ENCODE data around the gene POLD1. TPM values are rescaled to one million over a fixed set of nuclear protein-coding genes. Genes with fewer than 3 reads are reported as not detected.

Gene POLD1
- total and polyA plus RNA-seq, 2 donors (not counting 3 experiments of a cell fraction or from before 2014, with no cell fraction given), result 40.9 to 63.9 TPM

- TF ChIP-seq POLR2AphosphoS5 (IDR thresholded peaks at IDR 0.05; ENCODE audit: insufficient read depth, low read depth, low read length) (no peak), JUN (IDR thresholded peaks at IDR 0.05; ENCODE audit: borderline replicate concordance, insufficient read depth, insufficient read length, low read depth) (no peak), MAX (IDR thresholded peaks at IDR 0.05; ENCODE audit: insufficient read depth, insufficient read length) (no peak), FOS (IDR thresholded peaks at IDR 0.05; ENCODE audit: borderline replicate concordance, insufficient read depth, low read length) (no peak), EZH2 (IDR thresholded peaks at IDR 0.05; ENCODE audit: borderline replicate concordance, low read depth, low read length, severe bottlenecking) (no peak), GATA2 (IDR thresholded peaks at IDR 0.05; ENCODE audit: insufficient read depth, insufficient read length, low read depth, low read length) (no peak), MYC (IDR thresholded peaks at IDR 0.05; ENCODE audit: low read depth, low read length) (no peak), CTCF (IDR thresholded peaks at IDR 0.05; ENCODE audit: extremely low read depth in 1 of 2, insufficient read depth in 1 of 2, low read depth in 1 of 2, low read length in 2 of 2) (no peak)
- H2AFZ ChIP-seq (ENCODE audit: low read depth, low read length), result no peak overlapping the region
- H3K4me1 ChIP-seq (ENCODE audit: control insufficient read depth, extremely low read depth, insufficient read depth, low read length), result no peaks in the 10 kb centered on the region
- dilution Hi-C loops (cut with MboI; ENCODE audit: extremely low pct_ligation_motif_present, low sequenced_read_pairs), result no loop called here
- CTCF ChIA-PET, result no interaction called here
- POLR2A ChIA-PET, result no interaction called here
- H3K9me1 ChIP-seq (replicated peaks; ENCODE audit: control insufficient read depth, extremely low read depth, insufficient read depth, low read length), result no peaks in the 10 kb centered on the region
- H4K20me1 ChIP-seq (replicated peaks; ENCODE audit: control insufficient read depth, extremely low read depth, insufficient read depth, low read length), result no peaks in the 10 kb centered on the region
- intact Hi-C loops (cut with micrococcal nuclease), result no loop called here
- no peaks in the 10 kb centered on the region for H3K27me3 ChIP-seq (ENCODE audit: control insufficient read depth in 2 of 2, insufficient read depth in 2 of 2, low read length in 2 of 2)
- no peak overlapping the region for H3K4me2 ChIP-seq (ENCODE audit: insufficient read depth, low read length)
- no peak overlapping the region for H3K9ac ChIP-seq (replicated peaks; ENCODE audit: extremely low read depth, insufficient read depth, low read length)
- no peak overlapping the region for H3K4me3 ChIP-seq (replicated peaks in 1 of 3; ENCODE audit: insufficient read depth in 1 of 3, low read depth in 1 of 3, low read length in 3 of 3)
- FAIRE-seq (no peak), DNase-seq (ENCODE audit: low read depth, low spot score) (no peak)
- peaks cover 16% of the 10 kb centered on the region for H3K79me2 ChIP-seq (ENCODE audit: control insufficient read depth, insufficient read depth, low read length)
- no peaks in the 10 kb centered on the region for H3K36me3 ChIP-seq (ENCODE audit: control insufficient read depth in 2 of 2, extremely low read depth in 1 of 2, insufficient read depth in 2 of 2, low read length in 2 of 2)
- no peaks in the 10 kb centered on the region for H3K9me3 ChIP-seq (replicated peaks; ENCODE audit: control insufficient read depth, insufficient read depth, low read length)
- no peak overlapping the region for H3K27ac ChIP-seq (ENCODE audit: insufficient read depth, low read depth, low read length)
- no TSS peak for BruUV-seq (replicated peaks)
Observed at GRCh38 chr19:50393589-50393988, 9.4 kb downstream of the POLD1 start.
